ENCODE measurements around the gene TRPV5. TPM values are rescaled to one million over a fixed set of nuclear protein-coding genes. Genes with fewer than 3 reads are reported as not detected.

TRPV5 gene
- polyA plus RNA-seq, 6 donors from 2014 or later, result not detected

DNA sequence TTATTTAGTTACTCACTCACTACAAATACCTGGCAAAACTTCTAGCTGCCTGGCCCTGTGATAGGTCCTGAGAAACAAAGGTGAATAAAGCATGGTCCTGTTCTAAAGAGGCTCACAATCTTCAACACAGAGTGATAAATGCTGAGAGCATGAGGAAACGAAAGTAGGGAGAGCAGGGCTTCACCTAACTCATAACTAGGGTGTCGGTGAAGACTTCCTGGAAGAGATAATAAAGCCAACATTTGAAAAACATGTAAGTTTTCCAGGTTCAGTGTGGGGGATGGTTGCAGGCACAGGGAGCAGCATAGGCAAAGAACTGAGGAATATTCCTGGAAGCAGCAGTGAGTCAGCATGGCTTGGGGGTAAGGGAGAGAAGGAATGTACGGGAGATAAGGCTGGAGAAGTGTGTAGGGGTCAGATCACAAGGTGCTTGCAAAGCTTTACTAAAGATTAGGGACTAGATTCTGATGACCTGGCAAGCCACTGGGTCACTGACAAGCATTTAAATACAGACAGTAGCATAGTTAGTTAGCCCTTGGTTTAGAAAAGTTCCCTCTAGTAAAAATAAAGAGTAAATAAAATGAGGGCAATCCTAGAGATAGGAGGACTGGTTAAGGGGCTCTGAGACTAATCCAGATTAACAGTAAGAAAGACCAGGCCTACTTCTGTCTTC is 23.5 kb upstream of the TRPV5 start:
- peaks cover 16 to 30% (median 23%) of the 10 kb centered on the region in 7 donors for H3K9me3 Mint-ChIP-seq
- DNase-seq (no peak), ATAC-seq (ENCODE audit: low read depth in 2 of 2) (no peak)
- peaks cover 0 to 4% (median 3%) of the 10 kb centered on the region in 3 donors for H3K4me1 Mint-ChIP-seq
- H3K27me3 Mint-ChIP-seq, result peaks cover 12 to 26% (median 24%) of the 10 kb centered on the region in 3 donors
- no peak overlapping the region for H3K27ac Mint-ChIP-seq
- H3K4me3 Mint-ChIP-seq, result no peak overlapping the region
- H3K36me3 Mint-ChIP-seq, result peaks cover 0 to 27% of the 10 kb centered on the region in 2 donors

DNA sequence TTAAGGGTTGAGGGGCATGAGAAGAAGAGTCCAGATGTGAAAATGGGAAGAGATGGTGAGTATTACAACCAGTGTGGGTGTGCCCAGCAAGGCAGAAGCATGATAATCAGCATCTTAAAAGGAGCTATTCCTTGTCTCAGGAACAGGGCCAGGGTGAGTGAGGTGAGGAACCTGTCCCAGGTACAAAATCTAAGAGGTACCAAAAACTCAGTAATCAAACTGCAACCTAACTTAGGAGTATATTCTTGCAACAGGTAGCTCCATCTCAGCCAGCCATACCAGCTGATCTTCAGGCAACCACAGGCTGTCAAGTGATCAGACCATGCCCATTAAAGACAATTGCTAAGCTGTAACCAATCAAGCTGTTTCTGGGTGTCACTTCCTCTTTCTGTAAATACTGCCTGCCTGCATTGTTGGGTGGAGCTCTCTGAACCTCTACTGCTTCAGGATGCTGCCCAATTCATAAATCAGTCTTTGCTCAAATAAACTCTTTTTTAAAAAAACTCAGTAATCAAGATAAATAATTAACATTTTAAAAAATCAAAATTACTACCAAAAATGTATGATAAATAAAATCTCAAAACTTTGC is 21.2 kb upstream of the TRPV5 start:
- peak; percentile 8 for DNase-seq
- Mint-ChIP-seq H3K27ac (peak overlapping the region in 1 of 6 donors; percentile 81), H3K4me1 (peaks cover 0 to 4% (median 3%) of the 10 kb centered on the region in 3 donors), H3K27me3 (peaks cover under 1 to 18% (median 14%) of the 10 kb centered on the region in 3 donors), H3K36me3 (peaks cover 0 to 27% of the 10 kb centered on the region in 2 donors), H3K4me3 (no peak overlapping the region), H3K9me3 (peaks cover 16 to 30% (median 23%) of the 10 kb centered on the region in 7 donors)
- peak; percentile 97 to 99 for ATAC-seq (ENCODE audit: low read depth in 2 of 2)

DNA sequence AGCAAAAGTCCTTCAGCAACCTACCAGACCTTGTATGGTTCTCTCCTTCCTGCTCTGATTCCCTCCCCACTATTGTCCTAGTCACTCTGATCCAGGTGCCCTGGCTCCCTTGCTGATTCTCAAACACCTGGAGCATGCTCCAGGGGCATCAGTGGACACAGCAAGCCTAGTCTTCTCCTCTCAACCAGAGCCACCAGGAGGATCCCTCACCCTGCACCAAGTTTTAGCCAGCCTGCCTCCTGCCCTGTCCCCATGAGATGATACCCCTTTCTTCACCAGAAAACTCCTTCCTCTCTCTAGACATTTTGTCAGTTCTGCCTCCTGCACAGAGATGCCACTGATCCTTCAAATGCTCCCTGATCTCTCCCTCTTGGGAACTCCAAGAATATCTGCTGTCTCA is 16.7 kb upstream of the TRPV5 start:
- peaks cover 4 to 15% (median 9%) of the 10 kb centered on the region in 7 donors for H3K9me3 Mint-ChIP-seq
- peaks cover 5 to 20% (median 14%) of the 10 kb centered on the region in 3 donors for H3K27me3 Mint-ChIP-seq

DNA sequence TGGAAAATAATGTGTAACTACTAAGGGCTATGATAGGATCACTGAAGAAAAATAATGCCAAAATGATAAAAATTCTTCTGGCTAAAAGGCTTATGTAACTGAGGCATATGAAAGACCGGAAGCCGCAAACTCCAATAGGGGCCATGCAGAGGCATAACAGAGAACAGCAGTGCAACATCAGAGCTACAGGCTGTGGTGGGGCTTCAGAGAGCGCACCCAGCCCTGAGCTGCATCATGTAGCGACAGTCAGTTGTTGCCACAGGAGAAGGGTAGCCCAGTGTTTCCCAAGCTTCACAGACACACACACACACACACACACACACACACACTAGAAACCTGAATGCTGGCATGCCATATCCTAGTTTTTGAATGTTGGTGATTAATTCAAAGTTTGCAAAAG is 15.1 kb upstream of the TRPV5 start:
- no peak for ATAC-seq (ENCODE audit: low read depth in 2 of 2)
- Mint-ChIP-seq H3K27me3 (peaks cover 7 to 36% (median 24%) of the 10 kb centered on the region in 3 donors), H3K4me3 (peak overlapping the region in 1 of 8 donors; percentile 48), H3K27ac (no peak overlapping the region), H3K36me3 (peaks cover 0 to 4% of the 10 kb centered on the region in 2 donors), H3K4me1 (no peaks in the 10 kb centered on the region), H3K9me3 (peaks cover 0 to 5% (median 0%) of the 10 kb centered on the region in 7 donors)
- DNase-seq, result no peak

More for the DNA sequence above, 16.7 kb upstream of the TRPV5 start:
- Mint-ChIP-seq H3K4me1 (peaks cover 0 to 4% (median 3%) of the 10 kb centered on the region in 3 donors), H3K36me3 (peaks cover 0 to 10% of the 10 kb centered on the region in 2 donors), H3K27ac (no peak overlapping the region), H3K4me3 (no peak overlapping the region)
- no peak for DNase-seq
- ATAC-seq (ENCODE audit: low read depth in 2 of 2), result no peak

DNA sequence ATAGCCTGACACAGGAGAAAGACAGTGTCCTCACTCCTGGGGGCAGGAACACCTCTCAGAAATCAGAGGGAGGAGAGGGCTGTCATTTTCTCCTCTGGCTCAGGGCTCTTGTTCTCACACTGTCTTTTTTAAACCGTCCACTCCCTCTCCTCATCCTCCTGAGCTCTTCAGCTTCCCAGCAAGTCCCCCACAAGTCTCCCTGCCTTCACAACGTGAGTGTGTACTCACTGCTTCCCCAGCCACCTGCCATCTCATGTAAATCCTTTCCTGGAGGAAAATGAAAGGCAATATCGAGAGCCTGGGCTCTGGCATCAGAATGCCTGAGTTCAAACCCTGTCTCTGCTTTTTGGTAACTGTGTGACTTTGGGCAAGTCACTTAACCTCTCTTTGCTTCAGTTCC is 11.5 kb upstream of the TRPV5 start:
- no peak overlapping the region for H3K4me3 Mint-ChIP-seq
- peak overlapping the region in 1 of 6 donors; percentile 26 for H3K27ac Mint-ChIP-seq
- ATAC-seq (ENCODE audit: low read depth in 2 of 2), result no peak

DNA sequence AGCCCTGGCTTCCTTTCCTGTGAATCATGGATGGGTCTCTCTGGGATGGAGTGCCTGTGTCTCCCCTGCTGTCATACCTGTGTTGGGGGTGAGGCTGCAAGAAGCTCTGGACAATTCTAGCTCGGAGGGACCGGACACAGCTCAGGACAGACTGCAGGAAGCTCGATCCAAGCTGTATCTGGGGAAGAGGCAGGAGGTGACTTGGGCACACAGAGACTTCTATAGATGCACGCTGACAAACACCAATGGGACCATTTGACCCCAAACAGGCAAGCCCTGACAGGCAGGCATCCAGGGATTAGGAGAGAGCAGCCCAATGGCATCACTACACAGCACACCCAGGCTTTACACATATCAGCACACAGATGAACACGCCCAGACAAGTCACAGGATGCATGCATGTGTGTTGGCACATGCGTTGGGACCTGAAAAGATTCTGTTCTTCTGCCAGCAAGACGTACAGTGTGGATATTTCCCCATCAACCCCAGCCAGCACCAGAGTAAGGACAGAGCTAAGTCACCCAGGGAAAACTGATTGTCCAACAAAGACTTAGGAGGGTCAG is 10.2 kb upstream of the TRPV5 start:
- DNase-seq (no peak), ATAC-seq (ENCODE audit: low read depth in 2 of 2) (no peak)
- Mint-ChIP-seq H3K4me3 (no peak overlapping the region), H3K9me3 (no peaks in the 10 kb centered on the region), H3K4me1 (peaks cover 0 to 2% (median 0%) of the 10 kb centered on the region in 3 donors), H3K27ac (no peak overlapping the region), H3K36me3 (no peaks in the 10 kb centered on the region), H3K27me3 (peaks cover 7 to 59% (median 44%) of the 10 kb centered on the region in 3 donors)

More for the DNA sequence above, 11.5 kb upstream of the TRPV5 start:
- no peaks in the 10 kb centered on the region for H3K9me3 Mint-ChIP-seq
- no peak for DNase-seq
- H3K27me3 Mint-ChIP-seq, result peaks cover 7 to 60% (median 45%) of the 10 kb centered on the region in 3 donors
- H3K36me3 Mint-ChIP-seq, result no peaks in the 10 kb centered on the region
- H3K4me1 Mint-ChIP-seq, result no peaks in the 10 kb centered on the region

DNA sequence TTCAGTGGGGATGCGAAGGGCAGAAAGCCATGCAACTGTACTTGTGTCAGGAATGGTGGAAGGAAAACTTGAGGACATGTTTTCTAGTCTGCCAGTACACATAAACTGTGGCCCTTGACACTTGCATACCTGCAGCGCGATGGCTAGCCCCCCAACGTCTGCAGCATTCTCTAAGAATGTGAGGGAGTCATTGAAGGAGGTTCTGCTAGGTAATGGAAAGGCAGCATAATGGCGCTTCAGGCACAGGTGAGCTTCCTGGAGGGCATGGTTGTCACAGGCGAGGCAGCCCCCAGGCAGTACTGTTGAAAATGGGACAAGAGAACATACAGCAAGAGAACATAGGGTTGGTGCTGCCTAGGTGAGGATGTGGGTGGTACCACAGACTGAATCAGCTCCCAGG is 9.2 kb upstream of the TRPV5 start:
- DNase-seq (no peak), ATAC-seq (ENCODE audit: low read depth in 2 of 2) (no peak)
- Mint-ChIP-seq H3K4me1 (peaks cover 0 to 4% (median 0%) of the 10 kb centered on the region in 3 donors), H3K27me3 (peaks cover 7 to 59% (median 44%) of the 10 kb centered on the region in 3 donors), H3K9me3 (no peaks in the 10 kb centered on the region), H3K36me3 (no peaks in the 10 kb centered on the region), H3K27ac (peak overlapping the region in 1 of 6 donors; percentile 43), H3K4me3 (no peak overlapping the region)

DNA sequence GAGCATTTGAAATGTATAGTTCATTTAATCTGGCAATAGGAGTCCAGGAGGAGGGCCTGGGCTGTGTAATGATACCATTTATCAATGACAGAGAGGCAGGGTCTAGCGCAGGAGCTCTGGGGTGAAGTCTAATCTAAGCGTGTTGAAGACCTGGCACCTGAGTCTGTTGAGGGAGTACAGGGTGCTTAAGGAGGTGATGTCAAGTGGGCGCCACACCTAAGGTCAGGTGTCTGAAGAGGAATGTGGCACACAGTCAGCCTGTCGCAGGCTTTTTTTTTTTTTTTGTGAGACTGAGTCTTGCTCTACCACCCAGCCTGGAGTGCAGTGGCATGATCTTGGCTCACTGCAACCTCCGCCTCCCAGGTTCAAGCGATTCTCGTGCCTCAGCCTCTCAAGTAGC is 8.0 kb upstream of the TRPV5 start:
- Mint-ChIP-seq H3K4me3 (no peak overlapping the region), H3K4me1 (peaks cover 0 to 4% (median 0%) of the 10 kb centered on the region in 3 donors), H3K27ac (peak overlapping the region in 3 of 6 donors; percentile 15 to 86 (median 59)), H3K27me3 (peaks cover 4 to 56% (median 40%) of the 10 kb centered on the region in 3 donors), H3K36me3 (no peaks in the 10 kb centered on the region), H3K9me3 (no peaks in the 10 kb centered on the region)
- no peak for DNase-seq
- no peak for ATAC-seq (ENCODE audit: low read depth in 2 of 2)

DNA sequence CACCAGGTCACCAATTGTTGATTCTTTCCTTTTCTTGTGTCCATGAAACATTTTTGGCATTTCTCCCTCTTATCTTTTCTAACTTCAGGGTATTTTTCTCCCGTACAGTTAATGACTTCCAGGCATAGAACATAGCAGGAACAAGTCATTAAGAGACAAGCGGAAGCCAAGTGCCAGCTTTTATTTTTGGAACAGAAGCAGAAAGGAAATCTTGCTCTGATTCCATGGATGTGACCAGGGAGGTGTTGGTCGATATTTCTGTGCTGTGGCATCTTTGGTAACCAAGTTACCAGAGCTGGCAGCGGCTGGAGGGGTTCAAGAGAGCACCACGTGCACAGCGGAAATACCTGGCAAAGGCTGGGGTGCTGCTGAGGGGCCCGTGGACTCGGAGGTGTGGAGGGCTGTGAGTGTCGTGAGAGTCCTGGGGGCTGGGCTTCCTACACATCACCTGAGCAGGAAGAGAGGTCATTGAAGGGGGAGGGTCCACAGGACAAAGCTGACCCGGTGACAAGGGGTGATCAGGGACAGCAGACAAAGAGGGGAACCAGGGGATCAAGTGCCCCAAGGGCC is 7.5 kb upstream of the TRPV5 start:
- H3K27me3 Mint-ChIP-seq, result peaks cover 4 to 57% (median 43%) of the 10 kb centered on the region in 3 donors
- ATAC-seq (ENCODE audit: low read depth in 2 of 2) (no peak), DNase-seq (no peak)
- H3K4me3 Mint-ChIP-seq, result no peak overlapping the region
- peak overlapping the region in 3 of 6 donors; percentile 15 to 86 (median 72) for H3K27ac Mint-ChIP-seq
- no peaks in the 10 kb centered on the region for H3K36me3 Mint-ChIP-seq
- no peaks in the 10 kb centered on the region for H3K9me3 Mint-ChIP-seq
- peaks cover 0 to 4% (median 0%) of the 10 kb centered on the region in 3 donors for H3K4me1 Mint-ChIP-seq

DNA sequence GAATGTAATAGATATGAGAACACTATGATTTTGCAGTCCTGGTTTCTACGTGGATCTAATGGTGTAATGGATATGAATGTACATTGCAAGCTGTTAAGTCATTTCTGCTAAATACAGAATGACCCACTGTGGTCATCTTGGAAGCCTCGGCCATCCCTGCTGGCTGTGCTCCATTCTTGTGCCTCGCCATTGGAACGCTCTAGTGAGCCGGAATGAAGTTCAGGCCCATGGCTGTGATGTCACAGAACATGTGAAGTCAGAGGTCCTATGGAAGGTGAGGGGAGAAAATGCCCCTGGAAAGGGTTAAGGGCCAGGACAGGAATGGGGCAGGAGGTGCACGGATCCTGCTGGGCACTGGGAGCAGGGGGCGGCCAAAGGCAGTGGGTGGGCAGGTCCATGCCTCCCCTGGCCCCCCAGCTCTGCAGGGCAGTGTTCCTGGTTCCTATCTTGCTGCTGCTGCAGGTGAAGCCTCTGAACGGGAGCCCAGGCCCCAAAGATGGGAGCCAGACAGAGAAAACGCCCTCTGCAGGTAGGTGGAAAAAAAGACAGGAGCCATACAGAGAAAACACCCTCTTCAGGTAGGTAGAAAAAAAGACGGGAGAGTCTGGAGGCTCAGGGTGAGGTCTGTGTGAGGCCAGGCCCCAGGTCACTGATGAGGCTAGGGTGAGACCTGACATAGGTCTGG is 5.8 kb upstream of the TRPV5 start, which contains the start of gene LLCFC1:
TSS of gene LLCFC1 (plus strand) at position 259 of the 685 bp plus-strand sequence. CDS start at position 397, 138 bp downstream.
- ATAC-seq (ENCODE audit: low read depth in 2 of 2) (no peak), DNase-seq (no peak)
- Mint-ChIP-seq H3K4me1 (peaks cover 0 to 4% (median 0%) of the 10 kb centered on the region in 3 donors), H3K9me3 (no peaks in the 10 kb centered on the region), H3K27ac (peak within 1 kb of the TSS in 2 of 6 donors; percentile 56 to 65), H3K4me3 (no peak within 1 kb of the TSS), H3K36me3 (peaks cover 0 to 4% of the 10 kb centered on the region in 2 donors), H3K27me3 (peaks cover 0 to 49% (median 34%) of the 10 kb centered on the region in 3 donors)

DNA sequence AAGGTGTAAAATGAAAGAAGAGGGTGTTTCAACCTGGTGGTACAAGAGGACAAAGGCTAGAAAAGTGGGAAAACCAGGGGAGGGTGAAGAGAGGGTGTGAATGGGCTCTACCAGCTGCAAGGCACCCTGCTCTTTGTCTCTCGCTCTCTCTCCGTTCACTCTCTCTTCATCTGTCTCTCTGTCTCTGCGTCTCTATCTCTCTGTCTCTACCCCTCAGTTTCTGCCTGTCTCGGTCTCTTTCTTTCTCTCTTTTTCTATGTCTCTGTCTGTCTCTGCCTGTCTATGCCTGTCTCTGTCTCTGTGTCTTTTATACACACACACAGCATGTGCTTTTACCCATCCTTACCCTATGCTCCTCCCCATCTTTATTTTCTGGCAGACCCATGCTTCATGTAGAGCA is 5.1 kb upstream of the TRPV5 start:
- Mint-ChIP-seq H3K27me3 (peaks cover 0 to 43% (median 34%) of the 10 kb centered on the region in 3 donors), H3K27ac (no peak overlapping the region), H3K4me1 (peaks cover 0 to 4% (median 0%) of the 10 kb centered on the region in 3 donors), H3K36me3 (peaks cover 0 to 4% of the 10 kb centered on the region in 2 donors), H3K4me3 (no peak overlapping the region), H3K9me3 (no peaks in the 10 kb centered on the region)
- ATAC-seq (ENCODE audit: low read depth in 2 of 2) (no peak), DNase-seq (no peak)

DNA sequence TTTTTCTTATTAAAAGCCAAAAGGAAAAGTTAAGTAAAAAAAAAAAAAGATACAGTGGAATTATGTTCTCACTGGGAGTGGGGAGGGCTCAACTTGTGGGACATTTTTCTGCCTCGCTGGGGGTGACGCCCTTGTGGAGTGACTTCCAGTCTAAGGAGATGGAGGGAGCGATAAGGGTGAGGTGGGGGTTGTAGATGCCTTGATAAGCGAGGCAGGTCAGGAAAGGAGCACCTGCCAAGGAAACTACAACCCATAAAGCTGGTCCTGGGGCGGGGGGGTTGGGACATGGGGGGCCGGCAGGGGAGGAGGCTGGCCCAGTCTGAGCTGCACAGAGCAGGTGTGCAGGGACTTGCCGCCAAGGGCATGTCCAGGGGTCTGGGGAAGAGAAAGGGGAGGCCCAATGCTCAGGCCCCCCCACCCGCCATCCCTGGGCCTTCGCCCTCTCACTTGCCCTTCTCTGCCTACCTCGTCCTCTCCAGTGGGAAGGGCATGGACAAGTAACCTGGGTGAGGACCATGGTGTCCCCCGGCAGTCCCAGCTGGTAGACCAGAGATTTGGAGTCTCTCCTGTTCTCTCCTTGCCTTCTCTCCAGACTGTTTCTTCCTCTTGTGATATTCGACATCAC is 2.5 kb upstream of the TRPV5 start:
- H3K4me3 Mint-ChIP-seq, result no peak overlapping the region
- no peaks in the 10 kb centered on the region for H3K9me3 Mint-ChIP-seq
- H3K27me3 Mint-ChIP-seq, result peaks cover 0 to 28% (median 22%) of the 10 kb centered on the region in 3 donors
- DNase-seq (no peak), ATAC-seq (ENCODE audit: low read depth in 2 of 2) (no peak)
- H3K4me1 Mint-ChIP-seq, result peaks cover 0 to 4% (median 0%) of the 10 kb centered on the region in 3 donors
- H3K36me3 Mint-ChIP-seq, result peaks cover 0 to 4% of the 10 kb centered on the region in 2 donors
- peak overlapping the region in 1 of 6 donors; percentile 38 for H3K27ac Mint-ChIP-seq
